GM06990 (cell line): Measurements from ENCODE around the gene NFIA.

Source experiments
- DNase-seq: peaks from one replicate; pipeline ENCODE4 v3.0.0-alpha.2; 2011; ENCODE audit not compliant: insufficient read length; ENCODE audit errors: extremely low read depth
- H3K27me3 ChIP-seq: replicated peaks from 2 replicates; pipeline ENCODE4 v1.6.0; 2011; ENCODE audit warnings: low read length; ENCODE audit not compliant: control insufficient read depth, insufficient read depth
- H3K36me3 ChIP-seq: 2 replicates; pipeline ENCODE4 v1.5.1; 2011; ENCODE audit warnings: low read length; ENCODE audit not compliant: control insufficient read depth, insufficient read depth
- H3K4me3 ChIP-seq: replicated peaks from 2 replicates; pipeline ENCODE4 v1.5.1; 2011; ENCODE audit warnings: low read depth, mild to moderate bottlenecking, control low read depth, low read length
- CTCF ChIP-seq: IDR thresholded peaks from 2 replicates; pipeline ENCODE4 v1.5.1; 2011; ENCODE audit warnings: low read length, control low read depth, mild to moderate bottlenecking, inconsistent platforms; ENCODE audit not compliant: insufficient read depth, poor library complexity, severe bottlenecking

NFIA gene

DNA sequence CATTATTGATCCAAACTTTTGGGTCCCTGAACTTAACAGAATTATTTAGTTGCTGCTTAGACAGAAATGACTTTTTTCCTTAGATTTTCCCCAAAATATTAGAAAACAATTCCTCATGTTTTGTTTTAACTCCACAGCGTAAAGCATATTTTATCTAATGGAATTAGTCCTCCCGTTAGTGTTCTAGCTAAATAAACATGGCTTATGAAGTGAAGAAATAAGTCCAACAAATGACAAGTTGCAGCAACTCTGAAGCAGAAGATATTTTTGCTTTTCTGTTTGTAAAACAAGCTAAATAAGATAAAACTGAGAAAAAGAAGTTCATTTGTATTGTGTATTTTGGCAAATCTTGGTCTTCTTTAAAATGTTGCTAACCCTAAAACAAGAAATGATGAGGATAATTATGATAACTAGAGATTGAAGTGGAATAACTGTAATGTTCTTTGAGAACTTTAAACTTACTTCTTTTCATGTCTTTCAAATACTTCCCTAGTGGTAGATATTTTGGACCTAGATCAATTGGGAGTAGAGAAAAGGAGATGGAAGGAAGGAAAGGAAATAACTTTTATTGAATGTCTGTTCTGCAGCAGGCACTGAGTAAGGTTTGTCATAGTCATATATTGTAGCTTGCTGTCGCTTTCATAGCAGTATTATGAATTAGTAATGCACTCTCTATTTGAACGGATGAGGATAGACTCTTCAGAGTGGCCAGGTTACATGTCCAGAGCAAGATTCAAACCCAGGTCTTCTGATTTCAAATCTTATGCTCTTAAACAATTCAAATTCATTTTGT lies 12.5 kb downstream of the NFIA start:
- Histone ChIP-seq H3K4me3 (no peak overlapping the region), H3K36me3 (no peaks in the 10 kb centered on the region), H3K27me3 (no peaks in the 10 kb centered on the region)
- TF ChIP-seq CTCF, result no peak
- DNase-seq, result no peak

DNA sequence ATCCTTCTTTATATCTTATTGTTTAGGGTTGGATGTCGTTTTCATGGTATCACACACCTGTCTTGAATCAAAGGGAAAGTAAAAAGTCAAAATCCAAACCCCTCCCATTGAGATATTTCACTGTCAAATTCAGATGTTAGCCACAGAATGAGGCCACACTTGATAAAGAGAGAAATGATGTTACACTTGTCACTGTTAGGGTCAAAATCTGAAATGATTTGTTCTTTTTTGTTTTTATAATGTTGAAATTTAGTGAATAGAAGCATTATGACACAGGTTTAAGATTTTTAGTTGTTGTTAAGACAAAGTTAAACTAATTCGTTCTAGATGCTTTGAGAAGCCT lies 13.1 kb downstream of the NFIA start:
- DNase-seq, result no peak
- no peaks in the 10 kb centered on the region for H3K36me3 ChIP-seq
- no peaks in the 10 kb centered on the region; the same call in 1 of the 2 replicates for H3K27me3 ChIP-seq
- H3K4me3 ChIP-seq, result no peak overlapping the region
- TF ChIP-seq CTCF, result no peak

DNA sequence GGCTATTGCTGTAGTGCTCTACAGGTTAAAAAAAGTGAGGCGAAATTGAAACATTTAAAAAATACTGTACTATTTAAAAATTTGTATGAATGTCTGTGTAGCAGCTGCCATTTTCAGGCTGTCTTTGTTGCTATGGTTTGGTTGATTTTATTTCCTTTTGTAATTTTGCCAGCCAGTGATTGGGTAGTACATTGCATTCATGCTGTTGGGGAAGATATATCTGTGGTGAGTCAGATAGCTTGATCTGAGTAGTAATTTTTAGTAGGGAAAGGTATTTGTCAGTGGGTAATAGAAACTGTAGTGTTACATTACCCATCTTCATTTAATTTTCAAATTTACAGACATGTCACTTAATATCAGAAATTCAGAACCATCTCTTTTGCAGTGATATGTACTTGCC lies 15.0 kb downstream of the NFIA start:
- DNase-seq, result no peak
- no peaks in the 10 kb centered on the region; the same call in 1 of the 2 replicates for H3K27me3 ChIP-seq
- TF ChIP-seq CTCF, result no peak

DNA sequence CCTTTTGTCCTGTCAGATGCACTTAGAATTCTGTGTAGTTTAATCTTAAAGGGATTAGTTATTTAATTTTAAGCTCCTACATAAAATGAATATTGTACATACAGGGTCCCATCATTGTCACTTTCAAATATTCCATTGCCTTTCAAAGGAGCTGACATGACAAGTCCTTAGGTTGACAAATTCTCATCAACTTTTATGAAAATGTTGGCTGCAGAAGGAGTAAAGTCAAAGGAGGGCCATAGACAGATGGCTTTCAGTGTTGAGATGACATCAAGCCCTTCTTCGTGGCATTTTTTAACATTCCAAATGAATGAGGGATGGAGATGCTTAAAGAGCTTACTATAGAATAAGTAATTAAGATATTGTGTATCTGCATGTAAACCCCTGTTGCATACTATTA lies 15.4 kb downstream of the NFIA start:
- DNase-seq, result no peak
- no peaks in the 10 kb centered on the region; the same call in 1 of the 2 replicates for H3K27me3 ChIP-seq
- no peak for TF ChIP-seq CTCF
- no peak overlapping the region for H3K4me3 ChIP-seq
- no peaks in the 10 kb centered on the region for H3K36me3 ChIP-seq

More for the DNA sequence above, 15.0 kb downstream of the NFIA start:
- Histone ChIP-seq H3K4me3 (no peak overlapping the region), H3K36me3 (no peaks in the 10 kb centered on the region)

DNA sequence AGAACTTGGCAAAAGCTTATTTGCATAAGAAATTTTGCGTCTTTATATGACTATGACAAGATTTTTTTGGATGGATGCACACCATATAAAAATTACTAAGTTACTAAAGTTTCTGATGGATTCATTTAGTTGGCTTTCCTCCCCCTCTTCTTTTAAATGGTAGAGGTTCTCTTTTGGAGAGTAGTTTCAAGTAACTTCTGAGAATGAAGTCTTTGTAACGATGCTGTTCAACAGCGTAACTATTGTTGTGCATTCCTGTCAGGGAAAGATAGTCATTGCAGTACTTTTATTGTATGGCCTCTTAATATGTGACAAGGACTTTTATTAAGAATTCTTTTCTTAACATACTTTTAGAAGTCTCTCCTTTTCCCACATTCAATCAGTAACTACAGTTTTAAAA lies 16.0 kb downstream of the NFIA start:
- Histone ChIP-seq H3K27me3 (no peaks in the 10 kb centered on the region; the same call in 1 of the 2 replicates), H3K36me3 (no peaks in the 10 kb centered on the region), H3K4me3 (no peak overlapping the region)
- no peak for TF ChIP-seq CTCF
- DNase-seq, result no peak
